HL-60 (cell line): ENCODE measurements around the gene CDKN2B.

ENCODE experiments used
- POLR2AphosphoS5 ChIP-seq: IDR thresholded peaks from 2 replicates; pipeline ENCODE4 v1.6.1; 2012; ENCODE audit warnings: low read depth
- TF ChIP-seq, protein P1 (sequence below): IDR thresholded peaks from one replicate; pipeline ENCODE4 v1.5.1; 2011; ENCODE audit warnings: low read length, control low read depth, inconsistent platforms; ENCODE audit not compliant: insufficient read depth

GRCh38 chr9:22046243-22046885, 37.3 kb upstream of the CDKN2B start:
- TF ChIP-seq, protein P1, sequence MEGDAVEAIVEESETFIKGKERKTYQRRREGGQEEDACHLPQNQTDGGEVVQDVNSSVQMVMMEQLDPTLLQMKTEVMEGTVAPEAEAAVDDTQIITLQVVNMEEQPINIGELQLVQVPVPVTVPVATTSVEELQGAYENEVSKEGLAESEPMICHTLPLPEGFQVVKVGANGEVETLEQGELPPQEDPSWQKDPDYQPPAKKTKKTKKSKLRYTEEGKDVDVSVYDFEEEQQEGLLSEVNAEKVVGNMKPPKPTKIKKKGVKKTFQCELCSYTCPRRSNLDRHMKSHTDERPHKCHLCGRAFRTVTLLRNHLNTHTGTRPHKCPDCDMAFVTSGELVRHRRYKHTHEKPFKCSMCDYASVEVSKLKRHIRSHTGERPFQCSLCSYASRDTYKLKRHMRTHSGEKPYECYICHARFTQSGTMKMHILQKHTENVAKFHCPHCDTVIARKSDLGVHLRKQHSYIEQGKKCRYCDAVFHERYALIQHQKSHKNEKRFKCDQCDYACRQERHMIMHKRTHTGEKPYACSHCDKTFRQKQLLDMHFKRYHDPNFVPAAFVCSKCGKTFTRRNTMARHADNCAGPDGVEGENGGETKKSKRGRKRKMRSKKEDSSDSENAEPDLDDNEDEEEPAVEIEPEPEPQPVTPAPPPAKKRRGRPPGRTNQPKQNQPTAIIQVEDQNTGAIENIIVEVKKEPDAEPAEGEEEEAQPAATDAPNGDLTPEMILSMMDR: no peak
- no peak for TF ChIP-seq POLR2AphosphoS5
